Activated CD4-positive, alpha-beta T cell treated with anti-CD3 and anti-CD28 coated beads, Interleukin-2, amount 50 U/mL, for 24 hours (primary cell): Measurements from ENCODE around the gene HOMEZ.
"Not testable (repeated sequence)": the region's sequence is repeated elsewhere in the genome, so short reads cannot be mapped to it uniquely, and the experiment has no call there.

Experiments used
- DNase-seq, 2 donors: peaks; one replicate each; pipeline ENCODE4 v3.0.0-alpha.2; 2020; ENCODE audit warnings: low read depth in 1 of 2, low spot score in 1 of 2

Gene HOMEZ

DNA sequence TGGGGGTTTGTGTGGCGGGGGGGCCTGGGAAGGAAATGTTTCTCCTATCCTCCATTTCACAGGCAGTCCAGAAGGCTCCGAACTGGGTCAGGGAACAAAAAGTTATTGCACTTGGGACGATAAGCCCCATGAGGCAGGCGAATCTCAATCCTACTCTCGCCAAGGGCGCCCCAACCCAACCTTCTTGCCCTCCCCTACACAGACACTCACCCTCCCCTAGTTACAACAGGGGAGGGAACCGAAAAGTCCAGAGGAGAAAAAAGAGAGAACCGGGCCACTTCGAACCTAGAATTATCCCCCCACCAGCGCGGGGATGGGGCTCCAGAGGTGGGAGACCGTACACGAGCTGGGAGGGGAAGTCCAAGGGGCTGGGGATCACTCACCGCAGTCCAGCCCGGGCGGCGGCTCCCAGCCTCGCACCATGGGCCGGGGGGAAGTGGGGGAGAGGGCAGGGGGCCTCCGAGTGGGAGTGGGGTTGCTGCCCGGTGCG lies 357 bp downstream of the HOMEZ start:
- no peak for DNase-seq

DNA sequence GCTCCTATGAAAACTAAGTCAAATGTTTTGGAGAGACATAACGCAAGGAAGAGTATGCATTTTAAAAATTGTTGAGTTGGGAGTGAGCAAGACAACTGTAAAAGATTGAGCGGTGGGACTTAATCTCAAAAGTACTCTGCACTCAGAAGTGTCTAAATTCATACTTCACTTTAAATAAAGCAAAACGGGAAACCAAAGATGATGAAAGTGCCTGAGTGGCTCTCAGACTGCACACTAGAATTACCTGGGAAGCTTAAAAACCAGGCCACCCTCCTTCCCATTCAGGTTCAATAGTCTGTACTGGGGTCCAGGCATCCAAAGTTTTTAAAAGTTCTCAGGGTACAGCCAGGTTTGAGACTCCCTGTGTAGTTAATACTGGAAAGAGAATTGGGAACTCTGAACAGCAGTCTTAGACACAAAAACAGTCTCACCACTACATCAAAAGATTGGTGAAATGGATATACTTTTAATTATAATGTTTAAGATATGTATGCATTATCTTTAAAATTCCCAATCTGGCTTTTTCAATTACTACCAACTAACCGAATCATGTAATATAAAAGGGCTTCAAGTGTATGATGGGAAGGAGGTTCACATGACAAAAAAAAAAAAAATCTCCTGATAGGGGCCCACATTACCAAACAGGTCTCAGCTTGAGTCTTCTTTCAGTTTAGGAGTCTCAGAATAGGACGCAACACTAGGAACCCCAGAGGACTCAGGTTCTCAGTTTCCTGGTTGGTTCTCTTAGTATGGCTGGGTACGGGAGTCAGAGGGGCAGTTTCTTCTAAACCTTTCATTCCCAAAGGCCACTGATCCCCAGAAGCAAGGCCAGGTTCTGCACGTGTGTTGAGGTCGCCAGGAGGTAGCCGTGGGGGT lies 1.0 kb downstream of the HOMEZ start:
- DNase-seq: no peak

DNA sequence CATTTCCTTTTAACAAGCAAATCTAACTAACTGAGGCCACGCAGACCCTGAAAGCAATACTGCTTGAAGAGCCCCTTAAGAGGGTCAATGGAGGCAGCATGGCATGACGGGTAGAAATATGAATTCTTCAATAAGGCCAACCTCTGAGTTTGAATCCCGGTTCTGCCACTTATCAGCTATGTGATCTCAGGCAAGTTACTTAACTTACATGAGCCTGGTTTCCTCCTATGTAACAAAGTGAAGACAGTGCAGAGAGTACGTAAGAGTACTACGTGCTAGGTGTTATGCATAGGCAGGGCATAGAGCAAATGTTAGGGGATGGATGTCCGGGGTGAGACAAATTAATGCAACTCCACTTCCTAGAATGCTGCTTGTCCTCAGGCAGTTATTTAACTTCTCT lies 4.7 kb downstream of the HOMEZ start:
- no peak for DNase-seq

DNA sequence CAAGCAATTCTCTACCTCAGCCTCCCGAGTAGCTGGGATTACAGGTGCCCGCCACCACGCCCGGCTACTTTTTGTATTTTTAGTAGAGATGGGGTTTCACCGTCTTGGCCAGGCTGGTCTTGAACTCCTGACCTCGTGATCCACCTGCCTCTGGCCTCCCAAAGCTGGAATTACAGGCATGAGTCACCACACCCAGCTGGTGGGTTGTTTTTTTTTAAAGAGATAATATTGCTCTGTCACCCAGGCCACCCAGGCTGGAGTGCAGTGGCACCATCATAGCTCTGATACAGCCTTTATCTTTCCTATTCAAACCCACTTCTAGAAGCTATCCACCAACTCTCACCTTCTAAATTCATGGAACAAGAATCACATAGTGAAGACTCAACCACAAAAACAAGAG lies 8.0 kb downstream of the HOMEZ start:
- DNase-seq: not testable (repeated sequence)

DNA sequence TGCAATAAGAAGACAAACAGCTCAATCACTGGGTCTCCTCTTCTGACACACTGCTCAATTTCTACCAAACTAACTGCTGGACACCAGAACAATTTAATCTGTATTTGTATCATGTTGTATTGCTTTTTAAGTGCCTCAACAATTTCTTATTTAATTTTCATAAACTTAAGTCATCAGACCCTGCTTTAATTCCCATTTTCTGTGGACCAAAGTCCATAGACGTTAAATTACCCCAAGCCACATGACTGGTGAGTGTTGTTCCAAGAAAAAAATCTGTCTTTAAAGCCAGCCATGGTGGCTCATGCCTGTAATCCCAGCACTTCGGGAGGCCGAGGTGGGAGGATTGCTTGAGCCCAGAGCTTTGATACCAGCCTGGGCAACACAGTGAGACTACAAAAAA lies 8.7 kb downstream of the HOMEZ start:
- no peak for DNase-seq

DNA sequence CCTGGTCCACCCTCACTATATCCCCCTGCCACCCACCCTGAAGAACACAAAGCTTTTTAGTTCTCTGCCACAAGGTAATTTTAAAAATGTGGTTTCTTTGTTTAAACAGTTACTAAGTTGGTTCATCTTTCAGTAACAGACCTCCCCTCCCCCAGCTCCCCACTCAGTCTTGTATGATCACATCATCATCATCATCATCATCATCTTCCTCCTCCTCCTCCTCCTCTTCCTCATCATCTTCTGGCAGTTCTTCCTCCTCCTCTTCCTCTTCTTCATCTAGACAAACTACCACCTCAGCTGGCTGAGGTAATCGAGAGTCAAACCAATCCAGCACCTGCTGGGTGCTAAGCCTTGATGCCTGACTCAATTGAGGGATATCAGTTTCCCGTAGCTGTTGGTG lies 10.5 kb downstream of the HOMEZ start:
- DNase-seq: no peak

DNA sequence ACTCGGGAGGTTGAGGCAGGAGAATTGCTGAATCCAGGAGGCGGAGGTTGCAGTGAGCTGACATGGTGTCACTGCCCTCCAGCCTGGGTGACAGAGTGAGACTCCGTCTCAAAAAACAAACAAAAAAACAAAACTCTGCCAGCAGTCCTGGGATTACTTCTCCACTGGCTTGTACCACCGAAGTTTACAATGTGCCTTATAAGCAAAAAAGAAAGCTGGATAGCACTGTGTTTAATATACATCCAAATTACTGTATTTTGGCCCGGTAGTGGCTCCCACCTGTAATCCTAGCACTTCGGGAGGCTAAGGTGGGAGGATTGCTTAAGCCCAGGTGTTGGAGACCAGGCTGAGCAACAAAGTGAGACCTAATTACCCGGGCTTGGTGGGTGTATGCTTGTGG lies 16.7 kb downstream of the HOMEZ start:
- DNase-seq: no peak

DNA sequence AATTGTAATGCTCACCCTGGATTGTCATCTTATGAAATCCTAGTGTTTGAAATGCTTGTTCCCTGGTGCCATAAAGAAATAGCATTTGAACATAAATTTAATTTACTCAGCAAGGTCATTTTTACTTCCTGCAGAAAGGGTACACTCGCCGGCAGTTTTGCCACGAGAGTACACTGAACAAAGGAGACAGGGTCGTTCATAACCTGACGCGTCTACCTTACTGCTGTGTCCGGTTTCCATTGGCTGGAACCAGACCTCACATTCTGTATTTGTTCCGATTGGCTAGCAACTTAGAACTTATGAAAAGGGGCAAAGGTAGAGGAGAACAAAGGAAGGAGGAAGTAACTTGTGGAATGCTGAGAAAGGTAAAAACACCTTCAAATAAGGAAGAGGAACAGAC lies 25.1 kb downstream of the HOMEZ start:
- DNase-seq: not testable (repeated sequence)

DNA sequence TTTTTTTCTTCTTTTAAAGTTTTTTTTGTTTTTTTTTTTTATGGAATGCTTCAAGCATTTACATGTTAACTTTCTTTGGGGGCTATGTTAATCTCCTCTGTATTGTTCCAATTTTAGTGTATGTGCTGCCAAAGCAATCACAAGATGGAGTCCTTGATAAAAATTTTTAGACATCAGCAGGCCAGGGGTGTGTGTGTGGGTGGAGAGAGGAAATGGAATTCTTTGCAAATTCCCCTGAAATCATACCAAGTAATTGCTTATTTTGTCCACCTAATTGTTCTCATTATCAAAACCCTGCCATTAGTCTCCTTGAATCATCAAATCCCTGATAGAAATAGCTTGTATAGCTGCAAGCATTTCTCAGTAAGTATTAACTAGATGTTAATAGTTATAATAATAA lies 26.5 kb downstream of the HOMEZ start:
- no peak for DNase-seq

DNA sequence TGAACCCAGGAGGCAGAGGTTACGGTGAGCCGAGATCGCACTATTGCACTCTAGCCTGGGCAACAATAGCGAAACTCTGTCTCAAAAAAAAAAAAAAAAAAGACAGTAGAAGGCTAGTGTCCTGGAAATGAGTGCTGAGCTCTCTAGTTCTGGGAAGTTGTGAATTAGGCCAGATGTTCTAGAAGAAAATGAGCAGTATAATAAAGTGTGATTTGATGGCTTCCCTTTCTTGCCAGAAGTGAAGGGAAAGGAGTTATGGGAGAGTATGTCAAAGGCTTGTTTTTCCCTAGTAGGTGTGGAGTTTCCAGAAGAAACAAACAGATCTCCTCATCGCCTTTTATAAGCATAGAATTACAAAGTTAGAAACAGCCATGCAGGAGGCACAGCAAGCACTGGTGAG lies 27.7 kb downstream of the HOMEZ start:
- no peak for DNase-seq

DNA sequence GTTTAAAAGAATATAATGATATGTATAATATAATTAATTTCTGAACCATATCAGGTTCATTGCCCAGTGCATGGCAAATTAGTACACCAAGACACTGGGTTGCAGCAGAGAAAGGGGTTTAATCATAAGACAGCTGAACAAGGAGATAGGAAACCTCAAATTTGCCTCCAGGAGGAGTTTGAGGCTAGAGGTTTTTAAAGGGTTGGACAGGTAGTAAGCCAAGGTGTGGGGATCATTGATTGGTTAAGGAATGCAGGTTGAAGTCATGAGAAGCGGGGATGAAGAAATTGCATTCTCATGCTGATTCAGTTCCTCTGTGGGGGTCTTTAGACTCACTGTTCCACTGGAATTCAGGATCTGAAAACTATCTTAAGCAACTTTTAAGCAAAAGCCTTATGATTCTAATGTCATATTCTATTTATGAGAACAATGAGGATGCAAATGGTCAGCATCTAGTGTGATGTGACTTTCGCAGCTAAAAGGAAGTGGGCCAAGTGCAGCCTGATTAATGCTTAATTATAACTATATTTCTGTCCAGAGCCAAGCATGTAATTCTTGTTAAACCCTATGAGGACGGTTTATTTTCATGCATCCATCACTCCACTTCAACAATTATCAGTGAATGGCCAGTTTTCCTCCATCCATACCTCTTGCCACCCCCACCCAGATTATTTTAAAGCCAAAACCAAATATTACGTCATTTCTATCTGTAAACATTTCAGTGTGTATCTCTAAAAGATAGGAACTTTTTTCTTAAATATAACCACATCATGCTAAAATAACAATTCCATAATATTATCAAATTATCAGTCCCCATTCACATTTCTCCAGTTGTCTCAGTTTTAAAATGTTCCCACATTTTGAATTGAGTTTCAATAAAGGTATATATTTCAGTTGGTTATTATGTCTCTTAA lies 33.3 kb downstream of the HOMEZ start:
- no peak for DNase-seq

DNA sequence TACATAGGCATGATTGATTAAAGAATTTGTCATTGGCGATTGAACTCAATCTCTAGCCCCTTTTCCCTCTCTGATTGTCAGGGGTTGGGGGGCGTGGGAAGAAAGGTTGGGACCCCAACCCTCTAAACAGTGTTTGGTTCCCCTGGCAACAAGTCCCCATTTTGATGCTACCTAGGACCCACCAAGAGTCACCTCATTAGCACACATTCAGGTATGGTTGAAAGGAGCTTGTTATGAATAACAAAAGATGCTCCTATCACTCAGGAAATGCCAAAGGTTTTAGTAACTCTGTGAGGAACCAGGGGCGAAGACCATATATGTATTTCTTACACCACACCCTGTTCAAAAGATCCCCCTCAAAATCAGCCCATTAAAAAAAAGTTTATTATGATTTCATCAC lies 33.9 kb downstream of the HOMEZ start:
- DNase-seq: no peak

DNA sequence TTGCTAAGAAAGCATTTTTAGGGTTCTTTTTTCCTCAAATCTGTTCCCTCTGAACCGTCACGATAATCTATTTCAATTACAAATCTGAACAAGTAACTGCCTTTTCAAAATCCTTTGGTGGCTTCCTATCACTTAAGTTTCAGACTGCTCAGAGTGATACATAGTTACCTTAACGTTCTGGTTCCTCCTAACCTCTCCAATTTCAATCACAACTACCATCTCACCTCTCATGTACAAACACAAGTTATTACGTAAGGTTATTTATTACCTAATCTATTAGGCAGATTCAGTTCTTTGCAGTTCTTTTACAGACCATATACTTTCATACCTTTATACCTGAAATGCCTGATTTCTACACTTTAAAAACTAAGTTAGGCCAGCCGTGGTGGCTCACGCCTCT lies 36.1 kb downstream of the HOMEZ start:
- no peak for DNase-seq

DNA sequence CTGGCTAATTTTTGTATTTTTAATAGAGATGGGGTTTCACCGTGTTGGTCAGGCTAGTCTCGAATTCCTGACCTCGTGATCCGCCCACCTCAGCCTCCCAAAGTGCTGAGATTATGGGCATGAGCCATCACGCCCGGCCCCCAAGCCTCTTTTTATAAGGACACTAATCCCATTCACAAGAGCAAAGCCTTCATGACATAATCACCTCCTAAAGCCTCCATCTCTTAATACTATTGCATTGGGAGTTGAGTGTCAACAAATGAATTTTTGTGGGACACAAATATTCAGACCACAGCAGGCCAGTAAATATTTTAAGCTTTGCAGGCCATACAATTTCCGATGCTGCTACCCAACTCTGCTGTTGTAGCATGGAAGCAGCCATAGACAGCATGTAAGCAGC lies 37.3 kb downstream of the HOMEZ start:
- DNase-seq: no peak

DNA sequence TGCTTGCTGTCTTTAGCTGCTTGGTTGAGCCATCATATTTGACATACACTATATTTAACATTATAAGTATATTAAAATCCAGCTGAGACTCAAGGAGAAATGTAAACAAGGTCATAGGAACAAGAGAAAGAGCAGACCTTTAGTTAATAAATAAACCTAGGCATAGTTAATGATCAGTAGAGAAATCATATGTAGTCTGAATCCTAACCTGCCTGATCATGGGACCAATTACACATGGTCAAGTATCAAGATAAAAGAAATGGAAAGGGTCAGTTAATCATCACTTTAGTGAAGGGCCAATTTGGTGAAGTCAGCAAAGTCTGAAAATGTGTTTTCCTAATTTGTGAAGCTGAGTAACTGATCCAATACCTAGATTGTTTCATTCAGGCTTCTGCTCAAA lies 40.6 kb downstream of the HOMEZ start:
- DNase-seq: no peak

DNA sequence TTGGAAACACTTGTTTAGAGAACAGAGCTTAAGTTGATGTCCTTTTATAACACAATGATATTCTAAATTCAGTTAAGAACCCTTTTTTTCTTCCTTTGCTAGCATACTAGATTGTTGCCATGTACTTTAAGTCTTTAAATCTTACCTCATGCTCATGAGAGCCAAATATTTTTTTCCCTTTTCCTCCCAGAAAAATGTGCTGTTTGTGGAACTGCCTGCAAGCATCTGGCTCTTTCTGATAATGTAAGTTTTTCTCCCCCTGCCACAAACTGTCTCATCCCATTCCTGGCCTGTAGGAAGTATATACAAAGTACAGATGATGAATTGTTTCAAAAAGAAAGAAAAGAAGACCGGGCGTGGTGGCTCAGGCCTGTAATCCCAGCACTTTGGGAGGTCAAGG lies 42.9 kb downstream of the HOMEZ start:
- no peak for DNase-seq

DNA sequence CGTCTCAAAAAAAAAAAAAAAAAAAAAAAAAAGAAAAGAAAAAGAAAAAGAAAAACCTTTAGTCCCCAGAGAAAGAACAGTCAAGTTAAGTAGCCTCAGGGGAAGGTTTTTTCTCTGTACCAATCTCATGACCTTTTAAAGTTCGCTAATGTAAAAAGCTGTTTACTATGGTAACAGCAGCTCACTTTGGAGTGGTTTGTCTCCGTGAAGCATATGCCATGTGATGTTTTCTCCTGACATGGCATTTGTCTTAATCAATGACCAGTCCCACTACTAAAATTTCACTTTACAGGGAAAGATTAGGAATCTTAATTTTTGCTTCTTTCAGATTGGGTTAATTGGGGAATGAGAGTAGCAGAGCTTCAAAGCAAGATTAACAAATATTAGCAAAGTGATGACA lies 43.9 kb downstream of the HOMEZ start:
- DNase-seq: no peak

DNA sequence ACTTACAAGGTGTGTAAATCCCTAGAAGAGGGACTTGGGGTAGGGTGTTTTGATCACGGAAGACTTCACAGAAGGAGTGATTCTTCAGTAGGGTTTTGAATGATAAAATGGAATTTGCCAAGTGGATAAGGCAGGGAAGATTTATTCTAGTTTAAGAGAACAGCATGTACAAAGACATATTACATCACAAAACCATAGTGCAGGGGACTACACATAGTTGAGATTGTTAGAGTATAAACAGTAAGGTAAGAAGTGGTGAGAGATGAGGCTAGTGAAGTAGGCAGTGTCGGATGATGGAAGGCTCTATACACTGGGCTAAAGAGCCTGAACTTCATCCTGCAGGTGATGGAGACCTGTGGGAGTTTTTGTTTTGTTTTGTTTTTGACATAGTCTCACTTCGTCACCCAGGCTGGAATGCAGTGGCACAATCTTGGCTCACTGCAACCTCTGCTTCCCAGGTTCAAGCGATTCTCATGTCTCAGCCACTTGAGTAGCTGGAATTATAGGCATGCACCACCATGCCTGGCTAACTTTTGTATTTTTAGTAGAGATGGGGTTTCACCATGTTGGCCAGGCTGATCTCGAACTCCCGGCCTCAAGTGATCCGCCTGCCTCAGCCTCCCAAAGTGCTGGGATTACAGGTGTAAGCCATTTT lies 44.7 kb downstream of the HOMEZ start:
- DNase-seq: not testable (repeated sequence)

DNA sequence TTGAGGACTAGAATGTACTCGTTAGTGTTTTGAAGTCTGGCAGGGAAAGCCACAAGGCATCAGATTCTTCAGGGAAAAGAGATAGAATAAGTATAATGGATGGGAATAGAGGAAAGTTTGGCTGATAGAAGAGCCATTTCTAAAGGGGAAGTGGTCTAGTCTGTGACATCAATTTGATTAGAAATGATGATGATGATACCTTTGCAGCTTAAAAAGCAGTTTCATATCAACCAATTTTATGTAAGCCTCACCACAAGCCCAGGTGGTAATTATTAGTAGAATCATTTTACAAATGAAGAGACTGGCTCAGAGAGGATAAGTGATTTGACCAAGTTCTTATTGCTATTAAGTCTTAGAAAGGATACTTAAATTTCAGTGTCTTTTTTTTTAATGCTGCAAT lies 45.3 kb downstream of the HOMEZ start:
- no peak for DNase-seq

DNA sequence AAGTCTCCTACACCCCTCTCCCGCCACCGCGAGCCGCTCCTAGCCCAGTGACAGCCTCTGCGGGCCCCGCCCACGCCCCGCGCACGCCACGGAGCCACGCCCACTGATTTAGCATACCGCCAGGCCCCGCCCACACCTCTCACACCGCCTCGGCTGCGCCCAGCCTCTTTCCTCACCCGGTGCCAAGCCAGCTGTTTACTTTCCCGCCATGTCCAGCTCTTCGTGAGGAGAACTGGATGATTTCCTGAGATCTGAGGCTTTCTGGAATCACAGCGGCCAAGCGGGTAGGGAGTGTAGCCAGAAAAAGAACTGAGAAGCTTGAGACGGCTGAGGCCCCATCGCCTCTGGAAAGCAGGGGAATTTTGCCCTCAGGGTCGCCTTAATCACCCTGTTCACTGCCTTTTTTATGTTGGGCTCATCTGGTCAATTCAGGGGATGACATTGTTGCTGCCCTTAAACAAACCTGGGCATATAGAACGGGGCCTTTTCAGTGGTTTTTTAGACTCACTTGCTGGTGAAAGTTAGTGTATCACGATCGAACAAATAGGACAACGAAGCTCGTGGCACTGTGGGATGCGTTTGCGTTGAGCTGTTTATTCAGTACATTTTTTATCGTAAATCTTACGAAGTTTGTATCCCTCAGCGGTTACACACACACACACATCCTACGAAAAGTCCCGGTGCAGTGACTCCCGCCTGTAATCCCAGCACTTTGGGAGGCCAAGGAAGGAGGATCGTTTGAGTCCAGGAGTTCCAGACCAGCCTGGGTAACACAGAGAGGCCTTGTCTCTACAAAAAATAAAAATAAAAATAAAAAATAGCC lies 47.9 kb downstream of the HOMEZ start, which contains the start of gene RNF212B:
Gene RNF212B (plus strand): TSS at position 165 of the 823 bp plus-strand sequence. CDS start 2,410 bp downstream, outside the sequence.
- peak; percentile 62 to 77 for DNase-seq
